H1 (cell line): ENCODE data around the gene SOCS7. TPM values are rescaled to one million over a fixed set of nuclear protein-coding genes. Genes with fewer than 3 reads are reported as not detected.
A peak's percentile ranks its signal among the peaks of the same experiment; 100 is the strongest.

Experiments used
- CTCF ChIA-PET: fragments of 300-600 bp; sonication (Branson Sonifier 250); formaldehyde crosslinking; loops from one replicate; lab custom pipeline; 2021; ENCODE audit not compliant: partially characterized antibody; lab: Charles Lee
- POLR2A ChIA-PET: fragments of 300-600 bp; sonication (Branson Sonifier 250); formaldehyde crosslinking; loops from one replicate; lab custom pipeline; 2021; ENCODE audit warnings: inconsistent platforms; ENCODE audit not compliant: partially characterized antibody; lab: Charles Lee
- DNase-seq, 2 experiments: peaks; one replicate each; pipeline versions ENCODE4 v3.0.0 to v3.0.0-alpha.2; 2010 to 2022; ENCODE audit warnings: low spot score in 2 of 2, low read depth in 1 of 2, mixed read lengths in 1 of 2
- FAIRE-seq: peaks from 2 replicates; lab custom pipeline; 2011; peaks lifted over from hg19 to GRCh38; lab: Jason Lieb, UNC
- H2AFZ ChIP-seq: 2 replicates; pipeline ENCODE4 v1.8.1; 2012; ENCODE audit warnings: low read length, inconsistent platforms
- H2AK5ac ChIP-seq: 2 replicates; pipeline ENCODE4 v1.6.1; 2013; ENCODE audit warnings: low read depth, low read length
- H2BK120ac ChIP-seq: replicated peaks from 2 replicates; pipeline ENCODE3; 2013; ENCODE audit warnings: low read depth, low read length, inconsistent platforms
- H2BK12ac ChIP-seq: 2 replicates; pipeline ENCODE4 v1.6.1; 2013; ENCODE audit warnings: low read depth, low read length
- H2BK15ac ChIP-seq: 2 replicates; pipeline ENCODE4 v1.6.1; 2013; ENCODE audit warnings: low read length
- H2BK20ac ChIP-seq: 2 replicates; pipeline ENCODE4 v1.6.1; 2013; ENCODE audit warnings: low read length
- H2BK5ac ChIP-seq: 2 replicates; pipeline ENCODE4 v1.6.1; 2013; ENCODE audit warnings: low read depth, low read length
- H3K14ac ChIP-seq: 2 replicates; pipeline ENCODE4 v1.6.1; 2013; ENCODE audit warnings: inconsistent platforms; ENCODE audit not compliant: insufficient read length
- H3K18ac ChIP-seq: 2 replicates; pipeline ENCODE4 v1.6.1; 2013; ENCODE audit warnings: low read length; ENCODE audit errors: extremely low read depth
- H3K23ac ChIP-seq: 2 replicates; pipeline ENCODE4 v1.6.1; 2013; ENCODE audit warnings: inconsistent platforms; ENCODE audit not compliant: insufficient read length
- H3K23me2 ChIP-seq: 2 replicates; pipeline ENCODE4 v1.6.1; 2013; ENCODE audit warnings: low read depth, low read length
- H3K27ac ChIP-seq: 2 replicates; pipeline ENCODE4 v1.6.1; 2011; ENCODE audit warnings: low read depth, low read length, inconsistent platforms
- H3K27me3 ChIP-seq, 4 experiments: replicated peaks in 1 of 4; 1 replicate in 1 of 4; 2 replicates in 3 of 4; pipeline versions ENCODE4 v1.6.1 to v1.8.1; 2011 to 2013; ENCODE audit warnings: low read length in 3 of 4, mild to moderate bottlenecking in 3 of 4, inconsistent platforms in 2 of 4, mixed read lengths in 2 of 4, moderate library complexity in 1 of 4; ENCODE audit not compliant: control insufficient read depth in 3 of 4, insufficient read depth in 3 of 4; ENCODE audit errors: extremely low read depth in 1 of 4
- H3K36me3 ChIP-seq, 4 experiments: 2 replicates each; pipeline versions ENCODE4 v1.6.1 to v1.8.1; 2011 to 2013; ENCODE audit warnings: mild to moderate bottlenecking in 4 of 4, low read length in 3 of 4, moderate library complexity in 2 of 4, control low read depth in 1 of 4, inconsistent platforms in 1 of 4; ENCODE audit not compliant: insufficient read depth in 4 of 4, control insufficient read depth in 2 of 4
- H3K4ac ChIP-seq: replicated peaks from 2 replicates; pipeline ENCODE3; 2013; ENCODE audit warnings: low read length, low read depth, mixed read lengths, inconsistent platforms; ENCODE audit not compliant: insufficient read length
- H3K4me1 ChIP-seq, 4 experiments: replicated peaks in 1 of 4; 1 replicate in 1 of 4; 2 replicates in 3 of 4; pipeline versions ENCODE4 v1.6.1 to v1.8.1; 2011 to 2013; ENCODE audit warnings: low read length in 3 of 4, inconsistent platforms in 2 of 4, mixed read lengths in 1 of 4; ENCODE audit not compliant: insufficient read depth in 4 of 4, control insufficient read depth in 3 of 4
- H3K4me2 ChIP-seq, 2 experiments: 2 replicates each; pipeline versions ENCODE4 v1.6.1 to v1.8.1; 2011 to 2013; ENCODE audit warnings: low read depth in 2 of 2, low read length in 2 of 2, control low read depth in 1 of 2, inconsistent platforms in 1 of 2, mild to moderate bottlenecking in 1 of 2; ENCODE audit not compliant: insufficient read depth in 1 of 2
- H3K4me3 ChIP-seq, 4 experiments: fragments of 200-600, 300-600 bp in 1 of 4; sonication (generic), shearing (Covaris generic), sonication (Bioruptor Twin) in 1 of 4; 2 replicates each; pipeline versions ENCODE4 v1.5.1 to v1.8.1; 2011 to 2016; ENCODE audit warnings: low read length in 4 of 4, low read depth in 3 of 4, control low read depth in 2 of 4, inconsistent platforms in 2 of 4, mild to moderate bottlenecking in 2 of 4, mixed read lengths in 1 of 4, moderate library complexity in 1 of 4; ENCODE audit not compliant: insufficient read depth in 2 of 4; ENCODE audit errors: extremely low read depth in 1 of 4
- H3K56ac ChIP-seq: replicated peaks from 2 replicates; pipeline ENCODE3; 2013; ENCODE audit warnings: low read depth, mild to moderate bottlenecking, mixed read lengths, low read length, inconsistent platforms; ENCODE audit not compliant: insufficient read length
- H3K79me1 ChIP-seq: 2 replicates; pipeline ENCODE4 v1.6.1; 2013; ENCODE audit warnings: low read depth, low read length, control low read depth
- H3K79me2 ChIP-seq, 2 experiments: 2 replicates each; pipeline versions ENCODE4 v1.6.1 to v1.8.1; 2012 to 2013; ENCODE audit warnings: low read length in 2 of 2, mild to moderate bottlenecking in 2 of 2, inconsistent platforms in 1 of 2; ENCODE audit not compliant: insufficient read depth in 2 of 2, control insufficient read depth in 1 of 2
- H3K9ac ChIP-seq, 4 experiments: replicated peaks in 1 of 4; 1 replicate in 1 of 4; 2 replicates in 3 of 4; pipeline versions ENCODE4 v1.6.1 to v1.8.1; 2011 to 2013; ENCODE audit warnings: low read depth in 3 of 4, low read length in 3 of 4, control low read depth in 2 of 4, mild to moderate bottlenecking in 2 of 4, moderate library complexity in 2 of 4, inconsistent platforms in 1 of 4; ENCODE audit errors: extremely low read depth in 1 of 4
- H3K9me3 ChIP-seq, 2 experiments: 2 replicates each; pipeline versions ENCODE4 v1.6.1 to v1.8.1; 2012 to 2013; ENCODE audit warnings: mild to moderate bottlenecking in 2 of 2, moderate library complexity in 2 of 2, control low read depth in 1 of 2, inconsistent platforms in 1 of 2, low read depth in 1 of 2, low read length in 1 of 2, mixed read lengths in 1 of 2; ENCODE audit not compliant: insufficient read depth in 2 of 2
- H4K20me1 ChIP-seq, 2 experiments: replicated peaks in 1 of 2; 2 replicates each; pipeline versions ENCODE3 to v1.8.1; 2011 to 2013; ENCODE audit warnings: inconsistent platforms in 2 of 2, low read length in 2 of 2, mild to moderate bottlenecking in 1 of 2; ENCODE audit not compliant: insufficient read depth in 2 of 2, control insufficient read depth in 1 of 2
- H4K5ac ChIP-seq: 2 replicates; pipeline ENCODE4 v1.6.1; 2013; ENCODE audit warnings: low read length, low read depth, mixed read lengths, inconsistent platforms; ENCODE audit not compliant: insufficient read length
- H4K8ac ChIP-seq: 2 replicates; pipeline ENCODE4 v1.8.0; 2013; ENCODE audit warnings: mild to moderate bottlenecking, moderate library complexity, low read length, inconsistent platforms; ENCODE audit not compliant: insufficient read depth; ENCODE audit errors: extremely low read depth
- H4K91ac ChIP-seq: replicated peaks from 2 replicates; pipeline ENCODE3; 2013; ENCODE audit warnings: low read length, mixed read lengths, inconsistent platforms; ENCODE audit not compliant: insufficient read length
- CHD2 ChIP-seq: IDR thresholded peaks from 2 replicates; pipeline ENCODE4 v1.6.1; 2012; ENCODE audit warnings: low read length, improper control_type of control experiment
- GTF2F1 ChIP-seq: IDR thresholded peaks from 2 replicates; pipeline ENCODE4 v1.6.1; 2012; ENCODE audit warnings: low read depth, low read length, improper control_type of control experiment, borderline replicate concordance
- MAX ChIP-seq: IDR thresholded peaks from 2 replicates; pipeline ENCODE4 v1.6.1; 2012; ENCODE audit warnings: inconsistent platforms
- RAD21 ChIP-seq, 2 experiments: IDR thresholded peaks in 1 of 2; conservative IDR thresholded peaks in 1 of 2; 2 replicates each; pipeline ENCODE4 v1.6.1; 2011; ENCODE audit warnings: low read depth in 2 of 2, low read length in 2 of 2, improper control_type of control experiment in 1 of 2, inconsistent platforms in 1 of 2, mild to moderate bottlenecking in 1 of 2, moderate library complexity in 1 of 2
- SIN3A ChIP-seq, 2 experiments: IDR thresholded peaks in 1 of 2; conservative IDR thresholded peaks in 1 of 2; 2 replicates each; pipeline ENCODE4 v1.6.1; 2011 to 2012; ENCODE audit warnings: low read length in 2 of 2, improper control_type of control experiment in 1 of 2, low read depth in 1 of 2, mild to moderate bottlenecking in 1 of 2
- whole genome bisulfite sequencing, 2 experiments: shearing (Covaris generic) in 1 of 2; methylation state at CpG; one replicate each; pipeline versions ENCODE4 v1.1.6 to v1.1.7; 2013 to 2015; ENCODE audit warnings: low lambda C conversion rate in 2 of 2, mixed read lengths in 2 of 2, inconsistent platforms in 1 of 2, low coverage in 1 of 2, missing lambda C conversion rate in 1 of 2; ENCODE audit not compliant: insufficient replicate concordance in 2 of 2, insufficient coverage in 1 of 2, insufficient read length in 1 of 2; ENCODE audit errors: extremely low coverage in 1 of 2, missing lambda C conversion rate in 1 of 2; 5-methylcytosine and 5-hydroxymethylcytosine counted together
- polyA plus RNA-seq, 7 experiments: library from polyadenylated mRNA; depleted of rRNA in 3 of 7; stranded (reverse) in 5 of 7; unstranded in 2 of 7; fragments of >200 nt in 5 of 7; fragments of 200-250 nt in 2 of 7; gene quantifications; 1 replicate in 5 of 7; 2 replicates in 1 of 7; 4 replicates in 1 of 7; pipeline versions ENCODE4 v1.2.1 to v1.2.3, GENCODE V29; 2011 to 2013; ENCODE audit warnings: missing spikeins in 2 of 7, mixed read lengths in 2 of 7
- total RNA-seq: library from RNA; stranded (reverse); fragmentation: NEBNext Ultra II Directional; extraction: Animal tissue kit (Norgen Biotek cat#: 25700); gene quantifications from 2 replicates; pipeline ENCODE4 v1.2.1, GENCODE V29; 2021
- TF ChIP-seq, protein P1 (sequence below): IDR thresholded peaks from 2 replicates; pipeline ENCODE4 v1.6.1; 2011; ENCODE audit warnings: low read depth, mild to moderate bottlenecking, low read length; ENCODE audit not compliant: insufficient read depth
- TF ChIP-seq, protein P2 (sequence below), 3 experiments: IDR thresholded peaks; 1 replicate in 2 of 3; 2 replicates in 1 of 3; pipeline versions ENCODE4 v1.5.1 to v1.6.1; 2011; ENCODE audit warnings: low read length in 3 of 3, mild to moderate bottlenecking in 3 of 3, inconsistent platforms in 2 of 3, low read depth in 1 of 3, moderate library complexity in 1 of 3; ENCODE audit not compliant: insufficient read depth in 1 of 3; ENCODE audit errors: control extremely low read depth in 1 of 3

Gene SOCS7
- total and polyA plus RNA-seq, 2 of the 8 experiments (the other 6 are each of a cell fraction or from before 2014, with no cell fraction given): 13.5 to 26.9 TPM

- POLR2A ChIA-PET: interaction anchor here (0.7 to 4.5 kb wide), 8 partner anchors 8 to 334 kb away, joined by 3 to 28 read pairs (median 6); no protein-coding TSS in a partner anchor
- 33% methylated on average over 10 of the region's 12 CpGs; no CpG with 5 or more reads in 1 of the 2 experiments for WGBS, 2 experiments
- no peak overlapping the region for H3K14ac ChIP-seq
- TF ChIP-seq, protein P1, sequence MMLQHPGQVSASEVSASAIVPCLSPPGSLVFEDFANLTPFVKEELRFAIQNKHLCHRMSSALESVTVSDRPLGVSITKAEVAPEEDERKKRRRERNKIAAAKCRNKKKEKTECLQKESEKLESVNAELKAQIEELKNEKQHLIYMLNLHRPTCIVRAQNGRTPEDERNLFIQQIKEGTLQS: no peak
- TF ChIP-seq RAD21 (IDR thresholded peaks at IDR 0.05 in 1 of 2, conservative IDR thresholded peaks at IDR 0.05 in 1 of 2; ENCODE audit: low read depth in 2 of 2, low read length in 2 of 2) (peak; percentile 87 to 93), SIN3A (conservative IDR thresholded peaks at IDR 0.05 in 1 of 2, IDR thresholded peaks at IDR 0.05 in 1 of 2; ENCODE audit: low read depth in 1 of 2, low read length in 2 of 2) (peak in 1 of 2 experiments; percentile 53; a peak in 1 of 4 replicates), GTF2F1 (peak; percentile 13; the same call in 1 of the 2 replicates), CHD2 (0 out of 2 replicates have a peak, but pooled peaks have one; percentile 38), MAX (0 out of 2 replicates have a peak, but pooled peaks have one; percentile 35)
- TF ChIP-seq, protein P2, sequence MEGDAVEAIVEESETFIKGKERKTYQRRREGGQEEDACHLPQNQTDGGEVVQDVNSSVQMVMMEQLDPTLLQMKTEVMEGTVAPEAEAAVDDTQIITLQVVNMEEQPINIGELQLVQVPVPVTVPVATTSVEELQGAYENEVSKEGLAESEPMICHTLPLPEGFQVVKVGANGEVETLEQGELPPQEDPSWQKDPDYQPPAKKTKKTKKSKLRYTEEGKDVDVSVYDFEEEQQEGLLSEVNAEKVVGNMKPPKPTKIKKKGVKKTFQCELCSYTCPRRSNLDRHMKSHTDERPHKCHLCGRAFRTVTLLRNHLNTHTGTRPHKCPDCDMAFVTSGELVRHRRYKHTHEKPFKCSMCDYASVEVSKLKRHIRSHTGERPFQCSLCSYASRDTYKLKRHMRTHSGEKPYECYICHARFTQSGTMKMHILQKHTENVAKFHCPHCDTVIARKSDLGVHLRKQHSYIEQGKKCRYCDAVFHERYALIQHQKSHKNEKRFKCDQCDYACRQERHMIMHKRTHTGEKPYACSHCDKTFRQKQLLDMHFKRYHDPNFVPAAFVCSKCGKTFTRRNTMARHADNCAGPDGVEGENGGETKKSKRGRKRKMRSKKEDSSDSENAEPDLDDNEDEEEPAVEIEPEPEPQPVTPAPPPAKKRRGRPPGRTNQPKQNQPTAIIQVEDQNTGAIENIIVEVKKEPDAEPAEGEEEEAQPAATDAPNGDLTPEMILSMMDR (IDR thresholded peaks at IDR 0.05; ENCODE audit: control extremely low read depth in 1 of 3, insufficient read depth in 1 of 3, low read depth in 1 of 3, low read length in 3 of 3): peak; percentile 94 to 99 (median 98)
These were observed 17.9 kb upstream of the SOCS7 start for GRCh38 chr17:38333635-38334295.

More at GRCh38 chr17:38333635-38334295, 17.9 kb upstream of the SOCS7 start:
- H4K91ac ChIP-seq: no peak overlapping the region
- H2BK15ac ChIP-seq: no peak overlapping the region
- CTCF ChIA-PET: interaction anchor here (0.6 to 12.0 kb wide), 28 partner anchors 11 to 1900 kb away, joined by 3 to 192 read pairs (median 4); partner anchors contain the start of genes GPR179 and SOCS7
- H3K9me3 ChIP-seq: no peaks in the 10 kb centered on the region
- H3K4me2 ChIP-seq: no peak overlapping the region
- no peaks in the 10 kb centered on the region for H3K23me2 ChIP-seq
- H2BK20ac ChIP-seq: no peak overlapping the region
- H2BK120ac ChIP-seq: no peak overlapping the region
- no peak overlapping the region for H3K4ac ChIP-seq
- H3K79me2 ChIP-seq: no peaks in the 10 kb centered on the region
- H2BK12ac ChIP-seq: peak overlapping the region; percentile 80; the same call in 1 of the 2 replicates
- FAIRE-seq (no peak), DNase-seq (peak; percentile 54 to 100)
- no peak overlapping the region for H3K9ac ChIP-seq
- H4K8ac ChIP-seq: no peak overlapping the region
- H3K23ac ChIP-seq: no peak overlapping the region
- no peaks in the 10 kb centered on the region for H3K36me3 ChIP-seq
- H2AFZ ChIP-seq: 0 out of 2 replicates have a peak overlapping the region, but pooled peaks have one; percentile 47
- no peak overlapping the region for H3K56ac ChIP-seq
- H3K4me3 ChIP-seq: no peak overlapping the region
- no peaks in the 10 kb centered on the region for H4K20me1 ChIP-seq
- H3K27ac ChIP-seq: no peak overlapping the region
- H2AK5ac ChIP-seq: no peak overlapping the region
- H2BK5ac ChIP-seq: 0 out of 2 replicates have a peak overlapping the region, but pooled peaks have one; percentile 71
- peaks cover 0 to 5% (median 0%) of the 10 kb centered on the region in 4 experiments; a peak in 2 of 7 replicates for H3K4me1 ChIP-seq
- H3K79me1 ChIP-seq: no peaks in the 10 kb centered on the region
- H3K18ac ChIP-seq: no peak overlapping the region
- H3K27me3 ChIP-seq: no peaks in the 10 kb centered on the region
- H4K5ac ChIP-seq: no peak overlapping the region
